CD14-positive monocyte (primary cell): ENCODE data around the gene OSBPL10. TPM values are rescaled to one million over a fixed set of nuclear protein-coding genes. Genes with fewer than 3 reads are reported as not detected.

Experiments
- DNase-seq, 3 donors: peaks; one replicate each; pipeline ENCODE4 v3.0.0-alpha.2; 2011 to 2022
- H2AFZ ChIP-seq: 2 replicates; pipeline ENCODE4 v1.6.0; 2012; ENCODE audit warnings: mild to moderate bottlenecking, low read depth, low read length, inconsistent platforms; ENCODE audit not compliant: insufficient read depth, poor library complexity, severe bottlenecking
- H3K27ac ChIP-seq, 2 donors: 1 replicate in 1 of 2; 2 replicates in 1 of 2; pipeline ENCODE4 v1.5.1; 2012 to 2013; ENCODE audit warnings: low read length in 2 of 2, control low read depth in 1 of 2, inconsistent platforms in 1 of 2, low read depth in 1 of 2, mild to moderate bottlenecking in 1 of 2
- H3K27me3 ChIP-seq, 2 donors: one replicate each; pipeline versions ENCODE4 v1.6.0 to v1.6.1; 2011 to 2013; ENCODE audit warnings: low read length in 2 of 2; ENCODE audit not compliant: control insufficient read depth in 2 of 2, insufficient read depth in 2 of 2
- H3K36me3 ChIP-seq, 2 donors: replicated peaks in 1 of 2; 1 replicate in 1 of 2; 2 replicates in 1 of 2; pipeline versions ENCODE4 v1.5.1 to v1.6.1; 2012 to 2013; ENCODE audit warnings: low read length in 2 of 2, control low read depth in 1 of 2, inconsistent platforms in 1 of 2, mild to moderate bottlenecking in 1 of 2; ENCODE audit not compliant: insufficient read depth in 2 of 2, control insufficient read depth in 1 of 2
- H3K4me1 ChIP-seq, 2 donors: 1 replicate in 1 of 2; 2 replicates in 1 of 2; pipeline versions ENCODE4 v1.5.1 to v1.6.1; 2012 to 2013; ENCODE audit warnings: low read length in 2 of 2, control low read depth in 1 of 2, inconsistent platforms in 1 of 2, mild to moderate bottlenecking in 1 of 2, moderate library complexity in 1 of 2; ENCODE audit not compliant: insufficient read depth in 2 of 2, control insufficient read depth in 1 of 2
- H3K4me2 ChIP-seq: replicated peaks from 2 replicates; pipeline ENCODE3; 2012; ENCODE audit warnings: low read length, moderate library complexity, mild to moderate bottlenecking; ENCODE audit not compliant: poor library complexity, severe bottlenecking; ENCODE audit errors: extremely low read depth
- H3K4me3 ChIP-seq, 3 experiments: fragments of 200-600 bp in 1 of 3; sonication (generic) in 1 of 3; replicated peaks in 1 of 3; 1 replicate in 2 of 3; 2 replicates in 1 of 3; pipeline ENCODE4 v1.5.1; 2011 to 2013; ENCODE audit warnings: low read length in 3 of 3, mild to moderate bottlenecking in 3 of 3, control low read depth in 2 of 3, low read depth in 2 of 3, inconsistent platforms in 1 of 3, moderate library complexity in 1 of 3
- H3K79me2 ChIP-seq: 2 replicates; pipeline ENCODE4 v1.6.0; 2012; ENCODE audit warnings: mild to moderate bottlenecking, control low read depth, inconsistent platforms, low read length, moderate library complexity; ENCODE audit not compliant: insufficient read depth
- H3K9ac ChIP-seq: 2 replicates; pipeline ENCODE4 v1.6.0; 2017; ENCODE audit warnings: low read length, mild to moderate bottlenecking; ENCODE audit not compliant: insufficient read depth, poor library complexity, severe bottlenecking
- H3K9me3 ChIP-seq, 2 donors: replicated peaks in 1 of 2; 1 replicate in 1 of 2; 2 replicates in 1 of 2; pipeline versions ENCODE4 v1.5.1 to v1.6.1; 2012 to 2013; ENCODE audit warnings: low read length in 2 of 2, control low read depth in 1 of 2; ENCODE audit not compliant: control insufficient read depth in 1 of 2, insufficient read depth in 1 of 2
- H4K20me1 ChIP-seq: 2 replicates; pipeline ENCODE4 v1.6.0; 2012; ENCODE audit warnings: mild to moderate bottlenecking, low read length, control low read depth, moderate library complexity; ENCODE audit not compliant: insufficient read depth
- H3K27ac Mint-ChIP-seq, 7 donors: one replicate each; pipeline ENCODE4 v1.8.0; 2020; ENCODE audit warnings: mild to moderate bottlenecking in 7 of 7, mixed read lengths in 7 of 7, moderate library complexity in 6 of 7, inconsistent platforms in 2 of 7
- H3K27me3 Mint-ChIP-seq, 3 donors: one replicate each; pipeline ENCODE4 v1.8.0; 2021 to 2022; ENCODE audit warnings: low read depth in 3 of 3, mild to moderate bottlenecking in 3 of 3, mixed read lengths in 3 of 3, moderate library complexity in 3 of 3, inconsistent platforms in 1 of 3
- H3K36me3 Mint-ChIP-seq, 2 donors: one replicate each; pipeline ENCODE4 v1.8.0; 2020; ENCODE audit warnings: mixed read lengths in 2 of 2, inconsistent platforms in 1 of 2, mild to moderate bottlenecking in 1 of 2
- H3K4me1 Mint-ChIP-seq: one replicate; pipeline ENCODE4 v1.8.0; 2020; ENCODE audit warnings: mild to moderate bottlenecking, mixed read lengths
- H3K4me3 Mint-ChIP-seq, 2 donors: one replicate each; pipeline ENCODE4 v1.8.0; 2020; ENCODE audit warnings: mild to moderate bottlenecking in 2 of 2, mixed read lengths in 2 of 2, moderate library complexity in 1 of 2
- H3K9me3 Mint-ChIP-seq, 7 donors: one replicate each; pipeline ENCODE4 v1.8.0; 2020 to 2022; ENCODE audit warnings: mixed read lengths in 7 of 7, mild to moderate bottlenecking in 6 of 7, moderate library complexity in 6 of 7, inconsistent platforms in 2 of 7
- WGBS: methylation state at CpG from one replicate; pipeline ENCODE4 v1.1.5; 2013; ENCODE audit warnings: missing lambda C conversion rate; ENCODE audit not compliant: insufficient coverage; 5-methylcytosine and 5-hydroxymethylcytosine counted together
- intact Hi-C, 2 donors: fragments of 100-400 bp; cut with micrococcal nuclease; formaldehyde crosslinking; loops; one replicate each; pipeline versions ENCODE4 v1.15.0 to v1.15.1; 2023
- polyA plus RNA-seq, 3 donors: library from polyadenylated mRNA; depleted of rRNA in 1 of 3; unstranded in 2 of 3; stranded (reverse) in 1 of 3; fragments of 300-500 nt in 2 of 3; fragments of >200 nt in 1 of 3; fragmentation: Illumina TruSeq in 2 of 3; gene quantifications; 1 replicate in 2 of 3; 2 replicates in 1 of 3; pipeline ENCODE4 v1.2.3, GENCODE V29; 2012 to 2021
- TF ChIP-seq, protein P1 (sequence below): fragments of 200-600 bp; IDR thresholded peaks from one replicate; pipeline ENCODE4 v1.8.0; 2022; ENCODE audit warnings: antibody characterized with exemption, mild to moderate bottlenecking

Gene OSBPL10
- polyA plus RNA-seq, 3 donors: 0.03 TPM; not detected in 2

DNA sequence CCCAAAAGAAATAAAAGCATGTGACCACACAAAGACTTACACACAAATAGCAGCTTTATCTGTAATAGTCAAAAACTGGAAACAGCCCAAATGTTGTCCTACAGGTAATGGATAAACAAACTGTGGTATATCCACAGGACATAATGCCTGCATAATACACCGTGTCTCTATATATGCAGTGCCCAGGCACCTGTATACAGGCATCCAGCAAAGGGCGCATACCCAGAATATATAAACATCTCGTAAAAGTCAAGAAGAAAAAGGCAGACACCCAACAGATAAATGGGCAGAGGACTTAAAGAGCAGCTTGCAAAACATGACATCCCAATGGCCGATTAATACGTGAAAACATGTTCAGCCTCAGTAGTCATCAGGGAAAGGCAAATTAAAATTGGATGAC, 7.2 kb downstream of the OSBPL10 start:
- no peaks in the 10 kb centered on the region for H3K79me2 ChIP-seq
- no peaks in the 10 kb centered on the region for H3K9me3 ChIP-seq
- intact Hi-C loops: no loop called here
- no peak overlapping the region for H3K9ac ChIP-seq
- 100% methylated on average over 2 of the region's 5 CpGs for WGBS
- peaks cover 11 to 13% of the 10 kb centered on the region in 2 donors for H3K27me3 ChIP-seq
- no peaks in the 10 kb centered on the region for H3K4me1 Mint-ChIP-seq
- no peak overlapping the region for H3K4me3 ChIP-seq
- no peak overlapping the region for H3K27ac Mint-ChIP-seq
- no peaks in the 10 kb centered on the region for H3K36me3 Mint-ChIP-seq
- no peak for DNase-seq
- TF ChIP-seq, protein P1, sequence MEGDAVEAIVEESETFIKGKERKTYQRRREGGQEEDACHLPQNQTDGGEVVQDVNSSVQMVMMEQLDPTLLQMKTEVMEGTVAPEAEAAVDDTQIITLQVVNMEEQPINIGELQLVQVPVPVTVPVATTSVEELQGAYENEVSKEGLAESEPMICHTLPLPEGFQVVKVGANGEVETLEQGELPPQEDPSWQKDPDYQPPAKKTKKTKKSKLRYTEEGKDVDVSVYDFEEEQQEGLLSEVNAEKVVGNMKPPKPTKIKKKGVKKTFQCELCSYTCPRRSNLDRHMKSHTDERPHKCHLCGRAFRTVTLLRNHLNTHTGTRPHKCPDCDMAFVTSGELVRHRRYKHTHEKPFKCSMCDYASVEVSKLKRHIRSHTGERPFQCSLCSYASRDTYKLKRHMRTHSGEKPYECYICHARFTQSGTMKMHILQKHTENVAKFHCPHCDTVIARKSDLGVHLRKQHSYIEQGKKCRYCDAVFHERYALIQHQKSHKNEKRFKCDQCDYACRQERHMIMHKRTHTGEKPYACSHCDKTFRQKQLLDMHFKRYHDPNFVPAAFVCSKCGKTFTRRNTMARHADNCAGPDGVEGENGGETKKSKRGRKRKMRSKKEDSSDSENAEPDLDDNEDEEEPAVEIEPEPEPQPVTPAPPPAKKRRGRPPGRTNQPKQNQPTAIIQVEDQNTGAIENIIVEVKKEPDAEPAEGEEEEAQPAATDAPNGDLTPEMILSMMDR: no peak
- no peak overlapping the region for H2AFZ ChIP-seq
- peaks cover 16 to 24% (median 22%) of the 10 kb centered on the region in 3 donors for H3K27me3 Mint-ChIP-seq
- no peaks in the 10 kb centered on the region for H4K20me1 ChIP-seq
- no peak overlapping the region for H3K4me3 Mint-ChIP-seq
- H3K4me1 ChIP-seq: no peaks in the 10 kb centered on the region
- no peak overlapping the region for H3K27ac ChIP-seq
- no peak overlapping the region for H3K4me2 ChIP-seq
- H3K9me3 Mint-ChIP-seq: peaks cover 0 to 3% (median 0%) of the 10 kb centered on the region in 7 donors
- no peaks in the 10 kb centered on the region for H3K36me3 ChIP-seq

DNA sequence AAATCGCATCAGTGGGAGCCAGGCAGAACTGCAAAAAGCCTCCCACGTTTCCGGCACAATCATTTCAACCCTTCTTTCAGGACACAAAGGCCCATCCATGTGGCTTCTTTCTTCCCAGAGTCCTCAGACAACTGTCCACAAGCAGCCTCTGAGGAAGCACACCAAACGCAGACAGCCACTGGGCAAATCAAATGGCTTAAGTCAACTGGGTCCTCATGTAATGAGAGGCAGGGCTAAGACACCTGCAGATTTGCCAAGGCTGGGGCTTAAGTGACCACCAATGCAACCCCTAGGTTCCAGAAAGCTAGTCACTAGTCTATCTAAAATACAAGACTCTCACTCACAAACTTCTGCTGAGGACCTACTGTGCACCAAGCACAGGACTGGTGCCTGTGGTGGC, 8.0 kb downstream of the OSBPL10 start:
- no peak overlapping the region for H3K27ac ChIP-seq
- no peak for DNase-seq
- H3K9ac ChIP-seq: no peak overlapping the region
- Mint-ChIP-seq H3K9me3 (peaks cover 0 to 3% (median 0%) of the 10 kb centered on the region in 7 donors), H3K27ac (no peak overlapping the region), H3K27me3 (peaks cover 10 to 16% (median 15%) of the 10 kb centered on the region in 3 donors), H3K36me3 (no peaks in the 10 kb centered on the region), H3K4me3 (no peak overlapping the region), H3K4me1 (no peaks in the 10 kb centered on the region)
- no peaks in the 10 kb centered on the region for H4K20me1 ChIP-seq
- intact Hi-C loops: no loop called here
- H3K79me2 ChIP-seq: no peaks in the 10 kb centered on the region
- H3K36me3 ChIP-seq: no peaks in the 10 kb centered on the region
- H3K9me3 ChIP-seq: no peaks in the 10 kb centered on the region
- H3K27me3 ChIP-seq: peaks cover 3 to 6% of the 10 kb centered on the region in 2 donors
- no peak overlapping the region for H2AFZ ChIP-seq
- no peaks in the 10 kb centered on the region for H3K4me1 ChIP-seq
- TF ChIP-seq, protein P1: no peak
- no peak overlapping the region for H3K4me2 ChIP-seq
- 92% methylated on average over 3 of the region's 4 CpGs for WGBS
- no peak overlapping the region for H3K4me3 ChIP-seq
